ENCODE measurements around the gene PROSER3.
"Not testable (repeated sequence)": the region's sequence is repeated elsewhere in the genome, so short reads cannot be mapped to it uniquely, and the experiment has no call there.

The PROSER3 gene

GRCh38 chr19:35791814-35792279 lies 33.9 kb downstream of the PROSER3 start:
- H3K36me3 ChIP-seq = peaks cover 0 to 14% (median 5%) of the 10 kb centered on the region in 3 donors
- no peak overlapping the region for H3K4me3 ChIP-seq
- H3K4me1 ChIP-seq = no peaks in the 10 kb centered on the region
- TF ChIP-seq, protein P1, sequence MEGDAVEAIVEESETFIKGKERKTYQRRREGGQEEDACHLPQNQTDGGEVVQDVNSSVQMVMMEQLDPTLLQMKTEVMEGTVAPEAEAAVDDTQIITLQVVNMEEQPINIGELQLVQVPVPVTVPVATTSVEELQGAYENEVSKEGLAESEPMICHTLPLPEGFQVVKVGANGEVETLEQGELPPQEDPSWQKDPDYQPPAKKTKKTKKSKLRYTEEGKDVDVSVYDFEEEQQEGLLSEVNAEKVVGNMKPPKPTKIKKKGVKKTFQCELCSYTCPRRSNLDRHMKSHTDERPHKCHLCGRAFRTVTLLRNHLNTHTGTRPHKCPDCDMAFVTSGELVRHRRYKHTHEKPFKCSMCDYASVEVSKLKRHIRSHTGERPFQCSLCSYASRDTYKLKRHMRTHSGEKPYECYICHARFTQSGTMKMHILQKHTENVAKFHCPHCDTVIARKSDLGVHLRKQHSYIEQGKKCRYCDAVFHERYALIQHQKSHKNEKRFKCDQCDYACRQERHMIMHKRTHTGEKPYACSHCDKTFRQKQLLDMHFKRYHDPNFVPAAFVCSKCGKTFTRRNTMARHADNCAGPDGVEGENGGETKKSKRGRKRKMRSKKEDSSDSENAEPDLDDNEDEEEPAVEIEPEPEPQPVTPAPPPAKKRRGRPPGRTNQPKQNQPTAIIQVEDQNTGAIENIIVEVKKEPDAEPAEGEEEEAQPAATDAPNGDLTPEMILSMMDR (IDR thresholded peaks at IDR 0.05) = no peak
- H3K27ac ChIP-seq = no peak overlapping the region
- intact Hi-C loops (cut with DNase I; ENCODE audit: low total_unique reads) = no loop called here
- H3K27me3 ChIP-seq = peaks cover 0 to 10% of the 10 kb centered on the region in 2 donors
- DNase-seq = no peak
- H3K9me3 ChIP-seq = no peaks in the 10 kb centered on the region

- no peaks in the 10 kb centered on the region for H3K4me1 ChIP-seq
- H3K36me3 ChIP-seq = peaks cover 0 to 9% (median under 1%) of the 10 kb centered on the region in 3 donors
- intact Hi-C loops (cut with DNase I; ENCODE audit: low total_unique reads) = no loop called here
- TF ChIP-seq, protein P1 (IDR thresholded peaks at IDR 0.05) = no peak
- no peak for DNase-seq
- H3K9me3 ChIP-seq = no peaks in the 10 kb centered on the region
- peaks cover 0 to 15% of the 10 kb centered on the region in 2 donors for H3K27me3 ChIP-seq
- H3K4me3 ChIP-seq = no peak overlapping the region
- H3K27ac ChIP-seq = no peak overlapping the region
Measured at GRCh38 chr19:35792312-35792711, 34.3 kb downstream of the PROSER3 start.

DNA sequence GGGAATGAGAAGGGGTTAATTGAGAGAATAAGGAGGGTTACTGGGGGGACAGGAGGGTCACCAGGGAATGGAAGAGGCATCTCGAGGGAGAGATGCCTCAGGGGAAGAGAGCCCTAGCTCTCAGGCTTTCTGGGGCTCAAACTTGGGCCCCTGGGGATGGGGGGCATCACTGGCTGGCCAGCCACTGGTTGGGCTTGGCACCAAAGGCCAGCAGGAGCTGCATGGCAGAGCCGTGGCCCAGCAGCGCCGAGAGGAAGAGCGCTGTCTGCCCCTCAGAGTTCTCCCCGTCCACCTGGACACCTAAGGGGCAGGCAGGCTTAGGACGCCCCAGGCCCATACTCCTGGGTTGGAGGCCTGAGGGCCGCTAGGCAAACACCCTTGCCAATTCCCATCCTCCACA lies 34.9 kb downstream of the PROSER3 start:
- Histone ChIP-seq H3K4me1 (no peaks in the 10 kb centered on the region), H3K27ac (no peak overlapping the region), H3K4me3 (no peak overlapping the region), H3K27me3 (peaks cover 0 to 20% of the 10 kb centered on the region in 2 donors), H3K36me3 (peaks cover 0 to 4% (median 0%) of the 10 kb centered on the region in 3 donors), H3K9me3 (no peaks in the 10 kb centered on the region)
- intact Hi-C loops (cut with DNase I; ENCODE audit: low total_unique reads) = no loop called here
- TF ChIP-seq, protein P1 (IDR thresholded peaks at IDR 0.05) = no peak
- DNase-seq = no peak

- H3K27me3 ChIP-seq = peaks cover 0 to 27% of the 10 kb centered on the region in 2 donors
- DNase-seq = no peak
- no peaks in the 10 kb centered on the region for H3K36me3 ChIP-seq
- intact Hi-C loops (cut with DNase I; ENCODE audit: low total_unique reads) = no loop called here
- H3K4me1 ChIP-seq = no peaks in the 10 kb centered on the region
- H3K4me3 ChIP-seq = no peak overlapping the region
- no peak overlapping the region for H3K27ac ChIP-seq
- no peaks in the 10 kb centered on the region for H3K9me3 ChIP-seq
- TF ChIP-seq, protein P1 (IDR thresholded peaks at IDR 0.05) = no peak
Measured at GRCh38 chr19:35793381-35794165, 35.6 kb downstream of the PROSER3 start.

- H3K27ac ChIP-seq = not testable (repeated sequence)
Measured at GRCh38 chr19:35795564-35795963, 37.6 kb downstream of the PROSER3 start.

More at GRCh38 chr19:35795564-35795963, 37.6 kb downstream of the PROSER3 start:
- intact Hi-C loops (cut with DNase I; ENCODE audit: low total_unique reads); H3K9me3 ChIP-seq; H3K36me3 ChIP-seq; H3K4me3 ChIP-seq; H3K4me1 ChIP-seq; DNase-seq: not testable (repeated sequence)
- H3K27me3 ChIP-seq = peaks cover 0 to 41% of the 10 kb centered on the region in 2 donors

All from tibial artery (tissue), 4 donors.